ENCODE measurements around the gene CTRB2. TPM values are rescaled to one million over a fixed set of nuclear protein-coding genes. Genes with fewer than 3 reads are reported as not detected.

CTRB2 gene
- total RNA-seq, 1 experiment from 2014 or later: 5.8 TPM

DNA sequence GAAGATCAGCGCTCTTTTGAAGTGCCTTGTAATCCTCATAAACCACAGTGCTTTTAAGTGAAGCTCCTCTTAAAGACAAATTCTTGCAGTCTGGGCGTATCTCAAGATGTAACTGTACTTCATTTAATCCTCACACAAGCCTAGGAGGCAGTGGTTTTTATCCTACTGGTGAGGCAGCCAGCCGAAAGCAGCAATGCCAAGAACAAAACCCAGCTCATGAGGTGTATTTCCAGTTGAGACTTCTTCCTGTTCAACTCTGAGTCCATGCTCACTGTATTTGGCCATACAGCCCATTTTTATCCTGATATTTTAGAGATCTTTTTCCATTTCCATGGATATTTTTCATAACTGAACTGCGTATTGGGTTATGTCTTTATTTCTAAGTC is 13.7 kb downstream of the CTRB2 start (continued):
- TF ChIP-seq, protein P1, sequence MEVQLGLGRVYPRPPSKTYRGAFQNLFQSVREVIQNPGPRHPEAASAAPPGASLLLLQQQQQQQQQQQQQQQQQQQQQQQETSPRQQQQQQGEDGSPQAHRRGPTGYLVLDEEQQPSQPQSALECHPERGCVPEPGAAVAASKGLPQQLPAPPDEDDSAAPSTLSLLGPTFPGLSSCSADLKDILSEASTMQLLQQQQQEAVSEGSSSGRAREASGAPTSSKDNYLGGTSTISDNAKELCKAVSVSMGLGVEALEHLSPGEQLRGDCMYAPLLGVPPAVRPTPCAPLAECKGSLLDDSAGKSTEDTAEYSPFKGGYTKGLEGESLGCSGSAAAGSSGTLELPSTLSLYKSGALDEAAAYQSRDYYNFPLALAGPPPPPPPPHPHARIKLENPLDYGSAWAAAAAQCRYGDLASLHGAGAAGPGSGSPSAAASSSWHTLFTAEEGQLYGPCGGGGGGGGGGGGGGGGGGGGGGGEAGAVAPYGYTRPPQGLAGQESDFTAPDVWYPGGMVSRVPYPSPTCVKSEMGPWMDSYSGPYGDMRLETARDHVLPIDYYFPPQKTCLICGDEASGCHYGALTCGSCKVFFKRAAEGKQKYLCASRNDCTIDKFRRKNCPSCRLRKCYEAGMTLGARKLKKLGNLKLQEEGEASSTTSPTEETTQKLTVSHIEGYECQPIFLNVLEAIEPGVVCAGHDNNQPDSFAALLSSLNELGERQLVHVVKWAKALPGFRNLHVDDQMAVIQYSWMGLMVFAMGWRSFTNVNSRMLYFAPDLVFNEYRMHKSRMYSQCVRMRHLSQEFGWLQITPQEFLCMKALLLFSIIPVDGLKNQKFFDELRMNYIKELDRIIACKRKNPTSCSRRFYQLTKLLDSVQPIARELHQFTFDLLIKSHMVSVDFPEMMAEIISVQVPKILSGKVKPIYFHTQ (CRISPR knock-in tag; IDR thresholded peaks at IDR 0.05): no peak

DNA sequence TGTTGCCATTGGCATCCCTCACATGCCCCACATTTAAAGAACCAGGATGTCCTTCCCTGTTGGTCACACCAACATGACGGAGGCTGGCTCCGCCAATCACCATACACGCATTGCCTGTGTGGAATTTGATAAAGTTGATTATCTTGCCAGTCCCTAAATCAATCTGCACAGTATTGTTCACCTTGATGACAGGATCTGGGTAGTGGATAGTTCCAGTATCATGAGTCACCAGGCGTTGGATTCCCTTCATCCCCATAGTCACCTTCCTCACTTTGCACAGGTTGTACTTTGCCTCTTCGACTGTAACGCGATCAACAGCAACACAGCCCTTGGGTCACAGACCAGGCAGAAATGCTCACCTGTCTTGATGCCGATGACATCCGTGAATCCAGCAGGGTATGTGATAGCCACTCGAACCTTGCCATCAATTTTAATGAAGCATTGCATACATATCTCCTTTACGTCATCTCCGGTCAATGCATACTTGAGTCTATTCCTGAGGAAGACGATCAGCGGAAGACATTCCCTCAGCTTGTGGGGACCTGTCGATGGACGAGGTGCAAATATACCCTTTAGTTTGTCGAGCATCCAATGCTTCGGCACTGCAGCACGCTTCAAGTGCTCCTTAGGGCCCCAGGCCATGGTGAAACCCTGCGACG is 14.2 kb downstream of the CTRB2 start:
- Mint-ChIP-seq H3K9me3 (peaks cover under 1% of the 10 kb centered on the region; the same call in 1 of the 2 replicates), H3K4me1 (peaks cover 1% of the 10 kb centered on the region), H3K36me3 (no peaks in the 10 kb centered on the region), H3K4me3 (no peak overlapping the region), H3K27me3 (ENCODE audit: low read depth) (no peaks in the 10 kb centered on the region; the same call in none of the 2 replicates), H3K27ac (no peak overlapping the region)
- no peak for ATAC-seq
- POLR2A ChIA-PET: no interaction called here
- no peak for DNase-seq (ENCODE audit: low spot score)
- no peak for TF ChIP-seq ZNF396 (CRISPR knock-in tag; IDR thresholded peaks at IDR 0.05; ENCODE audit: borderline replicate concordance)
- no peak for TF ChIP-seq TCF7 (CRISPR knock-in tag; IDR thresholded peaks at IDR 0.05; ENCODE audit: low read depth)
- TF ChIP-seq OVOL2 (CRISPR knock-in tag; IDR thresholded peaks at IDR 0.05; ENCODE audit: borderline replicate concordance): no peak
- no peak for TF ChIP-seq FOXJ3 (CRISPR knock-in tag; IDR thresholded peaks at IDR 0.05; ENCODE audit: borderline replicate concordance)
- TF ChIP-seq NR2C2 (CRISPR knock-in tag; IDR thresholded peaks at IDR 0.05): no peak
- TF ChIP-seq, protein P2, sequence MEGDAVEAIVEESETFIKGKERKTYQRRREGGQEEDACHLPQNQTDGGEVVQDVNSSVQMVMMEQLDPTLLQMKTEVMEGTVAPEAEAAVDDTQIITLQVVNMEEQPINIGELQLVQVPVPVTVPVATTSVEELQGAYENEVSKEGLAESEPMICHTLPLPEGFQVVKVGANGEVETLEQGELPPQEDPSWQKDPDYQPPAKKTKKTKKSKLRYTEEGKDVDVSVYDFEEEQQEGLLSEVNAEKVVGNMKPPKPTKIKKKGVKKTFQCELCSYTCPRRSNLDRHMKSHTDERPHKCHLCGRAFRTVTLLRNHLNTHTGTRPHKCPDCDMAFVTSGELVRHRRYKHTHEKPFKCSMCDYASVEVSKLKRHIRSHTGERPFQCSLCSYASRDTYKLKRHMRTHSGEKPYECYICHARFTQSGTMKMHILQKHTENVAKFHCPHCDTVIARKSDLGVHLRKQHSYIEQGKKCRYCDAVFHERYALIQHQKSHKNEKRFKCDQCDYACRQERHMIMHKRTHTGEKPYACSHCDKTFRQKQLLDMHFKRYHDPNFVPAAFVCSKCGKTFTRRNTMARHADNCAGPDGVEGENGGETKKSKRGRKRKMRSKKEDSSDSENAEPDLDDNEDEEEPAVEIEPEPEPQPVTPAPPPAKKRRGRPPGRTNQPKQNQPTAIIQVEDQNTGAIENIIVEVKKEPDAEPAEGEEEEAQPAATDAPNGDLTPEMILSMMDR (IDR thresholded peaks at IDR 0.05): no peak
- no peak for TF ChIP-seq IRF2 (CRISPR knock-in tag; IDR thresholded peaks at IDR 0.05; ENCODE audit: borderline replicate concordance, low read depth)
- no peak for TF ChIP-seq JUN (CRISPR knock-in tag; IDR thresholded peaks at IDR 0.05)
- no peak for TF ChIP-seq ELF4 (CRISPR knock-in tag; IDR thresholded peaks at IDR 0.05; ENCODE audit: low read depth)
- no peak for TF ChIP-seq NFE2L1 (CRISPR knock-in tag; IDR thresholded peaks at IDR 0.05)
- no peak for TF ChIP-seq TEAD1 (CRISPR knock-in tag; IDR thresholded peaks at IDR 0.05)
- TF ChIP-seq, protein P3, sequence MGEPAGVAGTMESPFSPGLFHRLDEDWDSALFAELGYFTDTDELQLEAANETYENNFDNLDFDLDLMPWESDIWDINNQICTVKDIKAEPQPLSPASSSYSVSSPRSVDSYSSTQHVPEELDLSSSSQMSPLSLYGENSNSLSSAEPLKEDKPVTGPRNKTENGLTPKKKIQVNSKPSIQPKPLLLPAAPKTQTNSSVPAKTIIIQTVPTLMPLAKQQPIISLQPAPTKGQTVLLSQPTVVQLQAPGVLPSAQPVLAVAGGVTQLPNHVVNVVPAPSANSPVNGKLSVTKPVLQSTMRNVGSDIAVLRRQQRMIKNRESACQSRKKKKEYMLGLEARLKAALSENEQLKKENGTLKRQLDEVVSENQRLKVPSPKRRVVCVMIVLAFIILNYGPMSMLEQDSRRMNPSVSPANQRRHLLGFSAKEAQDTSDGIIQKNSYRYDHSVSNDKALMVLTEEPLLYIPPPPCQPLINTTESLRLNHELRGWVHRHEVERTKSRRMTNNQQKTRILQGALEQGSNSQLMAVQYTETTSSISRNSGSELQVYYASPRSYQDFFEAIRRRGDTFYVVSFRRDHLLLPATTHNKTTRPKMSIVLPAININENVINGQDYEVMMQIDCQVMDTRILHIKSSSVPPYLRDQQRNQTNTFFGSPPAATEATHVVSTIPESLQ (CRISPR knock-in tag; IDR thresholded peaks at IDR 0.05): no peak
- no peak for TF ChIP-seq ZNF317 (CRISPR knock-in tag; IDR thresholded peaks at IDR 0.05; ENCODE audit: borderline replicate concordance, low read depth)
- no peak for TF ChIP-seq ZNF416 (CRISPR knock-in tag; IDR thresholded peaks at IDR 0.05)
- TF ChIP-seq, protein P4, sequence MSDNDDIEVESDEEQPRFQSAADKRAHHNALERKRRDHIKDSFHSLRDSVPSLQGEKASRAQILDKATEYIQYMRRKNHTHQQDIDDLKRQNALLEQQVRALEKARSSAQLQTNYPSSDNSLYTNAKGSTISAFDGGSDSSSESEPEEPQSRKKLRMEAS (CRISPR knock-in tag; IDR thresholded peaks at IDR 0.05): no peak
- CTCF ChIA-PET: no interaction called here

DNA sequence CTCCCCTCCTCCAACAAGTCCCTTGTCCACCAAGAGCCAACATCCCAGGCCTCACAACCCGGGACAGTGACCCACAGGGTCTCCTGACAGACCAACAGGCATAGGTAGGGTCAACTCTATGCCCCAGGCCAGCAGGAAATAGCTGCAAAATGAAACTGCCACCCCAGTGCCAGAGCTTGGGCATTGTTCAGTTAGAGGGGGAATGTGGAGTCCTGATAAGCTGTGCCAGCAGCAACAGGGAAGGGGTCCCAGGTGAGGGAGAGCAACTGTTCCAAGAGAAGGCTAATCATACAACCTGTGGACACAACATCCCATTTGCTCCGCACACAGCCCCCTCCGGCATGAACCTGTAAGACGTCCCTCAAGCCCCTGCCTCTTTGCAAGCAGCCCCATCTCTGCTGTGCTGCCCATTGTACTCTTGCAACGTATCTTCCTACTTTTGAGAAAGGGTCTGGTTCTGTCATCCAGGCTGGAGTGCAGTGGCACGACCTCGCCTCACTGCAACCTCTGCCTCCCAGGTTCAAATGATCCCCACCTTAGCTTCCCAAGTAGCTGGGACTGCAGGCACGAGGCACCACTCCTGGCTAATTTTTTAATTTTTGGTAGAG is 17.2 kb downstream of the CTRB2 start:
- DNase-seq (ENCODE audit: low spot score) (no peak), ATAC-seq (no peak)
- POLR2A ChIA-PET: no interaction called here
- H3K4me1 Mint-ChIP-seq: no peaks in the 10 kb centered on the region
- H3K27me3 Mint-ChIP-seq (ENCODE audit: low read depth): no peaks in the 10 kb centered on the region; the same call in 1 of the 2 replicates
- no peaks in the 10 kb centered on the region for H3K36me3 Mint-ChIP-seq
- CTCF ChIA-PET: interaction anchor here (1.0 to 2.2 kb wide), 3 partner anchors 8 to 328 kb away, joined by 3 to 6 read pairs (median 4); no protein-coding TSS in a partner anchor
- H3K9me3 Mint-ChIP-seq: peaks cover 7% of the 10 kb centered on the region
- H3K4me3 Mint-ChIP-seq: no peak overlapping the region
- H3K27ac Mint-ChIP-seq: no peak overlapping the region
- TF ChIP-seq FOXP1 (CRISPR knock-in tag; IDR thresholded peaks at IDR 0.05; ENCODE audit: borderline replicate concordance) (no peak), OVOL2 (CRISPR knock-in tag; IDR thresholded peaks at IDR 0.05; ENCODE audit: borderline replicate concordance) (no peak), TP53 (CRISPR knock-in tag; IDR thresholded peaks at IDR 0.05) (no peak), FOXJ3 (CRISPR knock-in tag; IDR thresholded peaks at IDR 0.05; ENCODE audit: borderline replicate concordance) (no peak), ZNF263 (CRISPR knock-in tag; IDR thresholded peaks at IDR 0.05; ENCODE audit: low read depth) (no peak), ZBTB21 (CRISPR knock-in tag; IDR thresholded peaks at IDR 0.05; ENCODE audit: borderline replicate concordance) (no peak), IRF2 (CRISPR knock-in tag; IDR thresholded peaks at IDR 0.05; ENCODE audit: borderline replicate concordance, low read depth) (no peak), NR1H2 (CRISPR knock-in tag; IDR thresholded peaks at IDR 0.05) (no peak), ZNF671 (CRISPR knock-in tag; IDR thresholded peaks at IDR 0.05) (no peak)
- TF ChIP-seq, protein P5, sequence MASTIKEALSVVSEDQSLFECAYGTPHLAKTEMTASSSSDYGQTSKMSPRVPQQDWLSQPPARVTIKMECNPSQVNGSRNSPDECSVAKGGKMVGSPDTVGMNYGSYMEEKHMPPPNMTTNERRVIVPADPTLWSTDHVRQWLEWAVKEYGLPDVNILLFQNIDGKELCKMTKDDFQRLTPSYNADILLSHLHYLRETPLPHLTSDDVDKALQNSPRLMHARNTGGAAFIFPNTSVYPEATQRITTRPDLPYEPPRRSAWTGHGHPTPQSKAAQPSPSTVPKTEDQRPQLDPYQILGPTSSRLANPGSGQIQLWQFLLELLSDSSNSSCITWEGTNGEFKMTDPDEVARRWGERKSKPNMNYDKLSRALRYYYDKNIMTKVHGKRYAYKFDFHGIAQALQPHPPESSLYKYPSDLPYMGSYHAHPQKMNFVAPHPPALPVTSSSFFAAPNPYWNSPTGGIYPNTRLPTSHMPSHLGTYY (CRISPR knock-in tag; IDR thresholded peaks at IDR 0.05): no peak

Data from WTC11 (cell line).